Left forelimb (tissue), 1 donor: ENCODE measurements around the gene SPATA4.
"Not testable (repeated sequence)": the region's sequence is repeated elsewhere in the genome, so short reads cannot be mapped to it uniquely, and the experiment has no call there.

Experiments used
- DNase-seq: peaks from one replicate; pipeline ENCODE4 v3.0.0-alpha.2; 2018; ENCODE audit warnings: low spot score

The SPATA4 gene

GRCh38 chr4:176195184-176195978 is at the start of gene SPATA4:
TSS of gene SPATA4 (minus strand) at chr4:176195585. CDS start at chr4:176195562, 23 bp downstream.
- DNase-seq: peak; percentile 96

DNA sequence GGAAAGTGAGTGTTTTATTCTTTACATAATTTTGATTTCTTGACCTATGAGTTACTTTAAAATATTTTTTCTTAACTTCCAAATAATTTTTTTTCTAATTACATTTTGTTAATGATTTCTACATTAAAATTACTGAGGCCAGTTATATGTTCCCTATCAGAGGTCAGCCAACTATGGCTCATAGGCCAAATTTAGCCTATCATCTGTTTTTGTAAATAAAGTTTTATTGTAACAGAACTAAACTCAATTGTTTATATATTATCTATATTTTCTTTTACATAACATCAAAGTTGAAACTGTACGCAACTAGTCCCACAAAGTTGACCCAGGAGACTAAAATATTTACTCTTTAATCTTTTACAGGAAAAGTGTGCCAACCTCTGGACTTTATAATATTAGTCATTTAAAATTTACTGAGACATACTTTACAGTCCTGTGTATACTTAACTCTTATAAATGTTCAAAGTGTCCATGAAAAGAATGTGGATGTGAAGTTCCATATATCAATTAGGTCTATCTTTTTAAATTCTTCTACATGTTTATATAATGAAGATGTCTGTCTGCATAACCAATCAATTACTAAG is 47.5 kb upstream of the SPATA4 start:
- DNase-seq: no peak

DNA sequence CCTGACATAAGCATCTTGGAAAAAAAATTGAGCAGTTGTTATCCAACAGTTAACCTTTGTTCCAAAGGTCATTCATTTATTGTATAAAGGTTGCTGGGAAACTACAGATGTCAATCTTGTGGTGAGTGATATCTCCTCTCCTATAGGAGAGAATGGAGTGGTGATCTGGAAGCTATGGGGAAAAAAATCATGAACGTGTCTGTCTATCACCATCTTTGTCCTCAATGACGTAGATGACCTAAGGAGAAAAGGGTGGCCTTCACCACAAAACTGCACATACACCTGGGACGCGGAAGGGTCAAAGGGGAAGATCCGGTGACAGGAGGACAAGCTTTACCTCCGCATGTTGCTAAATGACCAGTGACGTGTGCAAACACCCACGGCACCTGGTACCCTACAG is 46.3 kb upstream of the SPATA4 start:
- DNase-seq: no peak

DNA sequence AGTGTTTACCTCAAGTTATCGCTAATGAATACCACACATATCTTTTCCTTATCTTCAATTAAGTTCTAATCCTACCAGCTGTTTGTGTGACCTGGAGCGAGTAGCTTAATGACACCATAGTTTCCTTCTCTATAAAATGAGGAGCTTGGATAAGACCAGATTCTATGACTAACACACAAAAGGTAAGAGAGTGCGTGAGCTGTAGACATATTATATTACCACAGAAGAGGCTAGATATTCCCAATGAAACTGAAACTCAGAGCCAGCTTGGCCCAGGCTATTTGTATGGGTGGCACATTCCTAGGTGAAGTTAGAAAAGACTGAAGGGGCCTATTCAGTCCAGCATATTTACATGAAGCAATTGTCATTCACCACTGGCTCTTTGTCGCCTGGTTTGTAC is 43.4 kb upstream of the SPATA4 start:
- no peak for DNase-seq

DNA sequence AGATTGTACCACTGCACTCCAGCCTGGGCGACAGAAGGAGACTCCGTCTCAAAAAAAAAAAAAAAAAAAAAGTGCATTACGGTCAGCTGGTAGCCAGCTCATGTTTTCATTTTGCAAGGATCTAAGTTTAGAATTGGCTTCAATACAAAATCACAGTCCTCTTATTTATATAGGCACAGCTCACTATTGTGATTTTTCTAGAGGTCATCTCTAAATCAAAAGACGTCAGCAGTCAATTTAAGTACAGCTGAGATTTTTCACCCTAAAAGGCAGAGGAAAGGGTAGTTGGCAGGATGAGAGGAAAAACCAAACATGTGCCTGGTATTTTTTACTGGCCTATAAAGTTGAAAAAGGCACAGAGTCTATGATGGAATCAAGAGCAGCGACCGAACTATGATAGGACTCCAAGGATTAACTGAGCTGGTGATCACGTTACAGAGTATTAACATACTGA is 42.8 kb upstream of the SPATA4 start:
- no peak for DNase-seq

- no peak for DNase-seq
These were observed 41.6 kb upstream of the SPATA4 start for GRCh38 chr4:176236946-176237345.

- DNase-seq: no peak
These were observed 35.5 kb upstream of the SPATA4 start for GRCh38 chr4:176230836-176231235.

DNA sequence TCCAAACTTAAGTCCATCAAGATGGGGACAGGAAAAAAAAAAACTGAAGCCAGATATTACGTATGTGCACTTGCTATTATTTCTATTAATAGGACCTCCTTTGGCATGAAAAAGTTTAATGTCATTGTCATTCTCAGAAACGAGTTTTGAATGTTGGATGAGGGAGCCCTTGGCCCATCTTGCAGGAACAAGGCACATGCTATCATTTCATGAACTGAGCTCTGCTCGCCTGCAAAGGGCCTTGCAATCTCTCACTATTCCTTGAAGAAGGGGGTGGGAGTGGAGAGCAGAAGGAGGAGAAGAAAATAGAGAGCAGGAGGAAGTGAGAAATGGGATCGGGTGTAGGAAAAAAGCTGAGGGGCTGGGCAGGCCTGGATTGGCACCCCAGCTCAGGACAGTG is 34.3 kb upstream of the SPATA4 start:
- DNase-seq: no peak

DNA sequence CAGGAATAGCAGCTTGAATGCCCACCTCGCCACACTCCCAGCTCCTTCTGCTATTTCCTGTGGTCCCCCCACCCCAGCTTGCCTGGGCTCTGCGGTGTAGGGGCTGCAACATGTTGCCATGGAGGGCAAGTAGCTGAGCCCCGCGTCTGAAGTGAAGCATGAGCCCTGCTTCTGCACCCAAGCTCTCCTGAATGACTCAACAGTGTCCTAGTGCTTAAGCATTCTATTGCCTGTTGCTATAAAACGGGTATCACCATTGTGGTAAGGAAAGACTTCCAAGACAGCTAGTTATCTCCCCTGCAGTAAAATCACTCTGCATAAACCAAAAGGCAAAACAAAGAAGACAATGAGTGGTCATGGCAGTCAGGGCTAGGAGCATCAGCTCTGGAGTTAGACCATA is 31.4 kb upstream of the SPATA4 start:
- DNase-seq: no peak

GRCh38 chr4:176223561-176223960 is 28.2 kb upstream of the SPATA4 start:
- DNase-seq: no peak

DNA sequence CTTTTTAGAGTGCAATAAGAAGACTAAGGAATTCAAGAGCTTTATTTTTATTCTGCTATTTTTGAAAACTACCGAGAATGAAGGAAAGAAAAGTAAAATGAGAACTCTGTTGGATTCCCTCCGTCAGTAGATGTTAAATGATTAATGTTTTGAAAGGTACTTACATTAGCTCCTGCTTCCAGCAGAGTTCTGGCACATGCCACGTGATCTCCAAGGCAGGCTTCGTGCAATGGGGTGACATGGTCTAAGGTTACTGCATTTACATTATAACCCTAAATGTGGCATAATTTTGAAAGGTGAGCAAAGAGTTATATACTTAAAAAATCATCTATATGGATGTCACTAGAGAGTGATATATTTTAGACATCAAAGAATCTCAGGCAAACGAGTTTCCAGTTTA is 26.8 kb upstream of the SPATA4 start:
- DNase-seq: no peak

- DNase-seq: no peak
These were observed 22.1 kb upstream of the SPATA4 start for GRCh38 chr4:176217510-176217909.

GRCh38 chr4:176212351-176212750 is 17.0 kb upstream of the SPATA4 start:
- not testable (repeated sequence) for DNase-seq

DNA sequence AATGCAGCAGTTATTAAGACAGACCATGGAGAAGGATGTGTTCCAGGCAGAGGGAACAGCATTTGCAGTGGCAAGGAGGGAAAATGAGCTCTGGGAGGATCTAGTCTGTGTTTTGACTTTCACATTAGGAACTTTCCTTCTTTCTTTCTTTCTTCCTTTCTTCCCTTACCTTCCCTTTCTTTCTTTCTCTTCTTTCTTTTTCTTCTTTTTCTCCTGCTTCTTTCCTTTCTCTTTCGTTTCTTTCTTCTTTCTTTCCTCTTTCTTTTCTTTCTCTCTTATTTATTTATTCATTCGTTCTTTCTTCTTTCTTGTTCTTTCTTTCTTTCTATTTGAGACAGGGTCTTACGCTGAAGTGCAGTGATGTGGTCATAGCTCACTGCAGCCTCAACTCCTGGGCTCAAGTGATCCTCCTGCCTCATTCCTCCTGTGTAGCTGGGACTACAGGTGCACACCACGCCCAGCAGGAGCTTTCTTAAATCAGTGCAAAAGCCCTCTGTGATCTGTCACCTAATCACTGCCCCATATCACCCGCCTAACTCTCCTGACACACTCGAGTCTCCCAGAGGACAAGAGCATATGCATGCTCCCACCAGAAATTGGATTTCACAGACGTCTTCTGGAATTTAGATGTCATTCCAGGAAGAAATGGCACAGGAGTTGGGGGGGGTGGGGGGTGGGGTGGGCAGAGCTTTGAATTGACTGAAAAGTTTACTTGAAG is 15.4 kb upstream of the SPATA4 start:
- DNase-seq: no peak

DNA sequence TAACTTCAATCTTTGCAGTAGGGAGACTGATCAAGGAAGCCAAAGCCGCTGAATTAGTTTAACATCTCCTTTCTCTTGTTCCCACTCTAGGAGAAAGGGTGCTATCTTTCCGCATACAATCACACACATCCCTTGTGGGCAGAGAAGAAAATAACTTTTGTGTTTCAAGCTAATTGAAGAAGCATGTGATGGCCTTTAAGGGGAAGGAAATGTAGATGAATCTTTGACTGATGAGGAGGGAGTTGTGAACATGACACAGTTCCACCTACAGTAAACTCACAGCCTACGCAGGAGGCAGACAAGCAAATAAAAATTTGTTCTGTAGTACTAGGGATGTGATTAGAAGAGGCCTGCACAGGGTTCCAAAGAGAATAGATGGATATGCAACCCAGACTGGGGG is 14.7 kb upstream of the SPATA4 start:
- DNase-seq: no peak

DNA sequence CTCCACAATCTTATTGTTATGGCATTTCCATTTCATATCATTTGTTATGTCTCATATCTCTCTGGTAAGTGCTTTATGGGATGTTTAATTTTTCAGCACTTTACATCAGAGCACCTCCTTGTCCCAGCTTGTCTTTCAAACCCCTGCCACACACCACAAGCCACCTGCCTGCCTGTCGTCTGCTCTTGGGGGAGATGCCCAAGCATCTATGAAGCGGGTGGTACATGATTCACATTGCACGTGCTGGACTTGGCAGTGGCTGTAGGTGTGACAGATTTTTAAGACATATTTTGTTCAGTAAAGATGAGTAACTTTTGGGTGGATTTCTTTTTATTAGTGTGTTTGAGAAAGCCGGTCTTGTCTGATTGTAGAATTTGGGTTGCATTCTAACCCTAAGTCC is 14.2 kb upstream of the SPATA4 start:
- DNase-seq: no peak

- DNase-seq: no peak
These were observed 12.5 kb upstream of the SPATA4 start for GRCh38 chr4:176207839-176208238.

GRCh38 chr4:176205299-176205698 is 9.9 kb upstream of the SPATA4 start:
- no peak for DNase-seq

GRCh38 chr4:176198316-176198903 is 3.0 kb upstream of the SPATA4 start:
- no peak for DNase-seq

DNA sequence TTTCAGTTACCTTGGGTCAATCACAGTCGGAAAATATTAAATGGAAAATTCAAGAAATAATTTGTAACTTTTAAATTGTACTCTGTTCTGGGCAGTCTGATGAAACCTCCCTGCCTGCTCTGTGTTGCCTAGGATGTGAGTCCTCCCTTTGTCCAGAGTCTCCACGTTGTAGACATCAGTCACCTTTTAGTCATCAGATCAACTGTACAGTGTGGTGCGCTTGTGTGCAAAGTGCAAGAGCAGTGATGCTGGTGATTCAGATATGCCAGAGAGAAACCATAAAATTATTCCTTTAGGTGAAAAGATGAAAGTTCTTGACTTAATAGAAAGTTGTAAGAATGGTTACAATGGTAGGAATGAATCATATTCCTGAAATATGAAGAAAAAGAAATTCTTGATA is 1.4 kb downstream of the SPATA4 start:
- DNase-seq: no peak

DNA sequence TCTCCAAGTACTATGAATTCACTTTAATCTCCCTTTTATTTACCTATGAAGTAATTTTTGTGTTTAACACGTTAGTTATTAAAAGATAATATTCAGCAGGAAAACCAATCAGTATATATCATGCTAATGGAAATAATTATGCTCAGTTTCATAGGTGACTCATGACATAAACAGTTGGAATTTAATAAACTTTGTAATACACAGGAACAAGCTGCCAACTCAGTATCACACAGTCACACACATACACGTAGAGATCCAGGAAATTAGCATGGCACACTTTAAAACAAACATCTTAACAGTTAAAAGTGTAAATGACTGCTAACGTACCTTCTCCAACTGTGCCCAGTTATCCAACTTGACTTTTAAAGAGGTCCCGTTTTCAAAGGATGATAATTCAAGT is 2.3 kb downstream of the SPATA4 start:
- DNase-seq: no peak

- no peak for DNase-seq
These were observed 3.4 kb downstream of the SPATA4 start for GRCh38 chr4:176191974-176192373.
